Cardiac muscle cell (in vitro differentiated cells and primary cell): ENCODE measurements around the gene HBQ1. TPM values are rescaled to one million over a fixed set of nuclear protein-coding genes. Genes with fewer than 3 reads are reported as not detected.

ENCODE experiments used
- DNase-seq, 2 donors: peaks; one replicate each; pipeline versions ENCODE4 v3.0.0 to v3.0.0-alpha.2; 2010 to 2017; ENCODE audit warnings: low read depth in 1 of 2, low spot score in 1 of 2
- H3K27ac ChIP-seq: fragments of 200-600 bp; sonication (generic); 2 replicates; pipeline ENCODE4 v1.5.1; 2016
- H3K27me3 ChIP-seq: fragments of 200-600 bp; sonication (generic); 2 replicates; pipeline ENCODE4 v1.6.0; 2016; ENCODE audit warnings: control low read depth
- H3K36me3 ChIP-seq: fragments of 200-600 bp; sonication (generic); 2 replicates; pipeline ENCODE4 v1.5.1; 2016; ENCODE audit warnings: control low read depth
- H3K4me1 ChIP-seq: fragments of 200-600 bp; sonication (generic); 2 replicates; pipeline ENCODE4 v1.8.1; 2017; ENCODE audit warnings: low read depth, mild to moderate bottlenecking, mixed run types
- H3K4me3 ChIP-seq: fragments of 200-600 bp; sonication (generic); 2 replicates; pipeline ENCODE4 v1.5.1; 2016; ENCODE audit warnings: mild to moderate bottlenecking
- H3K9me3 ChIP-seq: fragments of 200-600 bp; sonication (generic); 2 replicates; pipeline ENCODE4 v1.5.1; 2017; ENCODE audit warnings: low read depth, mild to moderate bottlenecking, control low read depth
- polyA plus RNA-seq: library from polyadenylated mRNA; unstranded; fragments of >200 nt; fragmentation: Nextera tagmentation; extraction: Ambion mirVana; gene quantifications from 2 replicates; pipeline ENCODE4 v1.2.1, GENCODE V29; 2016
- total RNA-seq: library from RNA; depleted of rRNA; stranded (reverse); fragments of >200 nt; gene quantifications from 2 replicates; pipeline ENCODE4 v1.2.3, GENCODE V29; 2016
- TF ChIP-seq, protein P1 (sequence below): IDR thresholded peaks from 2 replicates; pipeline ENCODE4 v1.5.1; 2012; ENCODE audit warnings: low read depth, mild to moderate bottlenecking, low read length

HBQ1 gene
- total and polyA plus RNA-seq, 2 experiments from 2014 or later, result 0.76 to 2.0 TPM

DNA sequence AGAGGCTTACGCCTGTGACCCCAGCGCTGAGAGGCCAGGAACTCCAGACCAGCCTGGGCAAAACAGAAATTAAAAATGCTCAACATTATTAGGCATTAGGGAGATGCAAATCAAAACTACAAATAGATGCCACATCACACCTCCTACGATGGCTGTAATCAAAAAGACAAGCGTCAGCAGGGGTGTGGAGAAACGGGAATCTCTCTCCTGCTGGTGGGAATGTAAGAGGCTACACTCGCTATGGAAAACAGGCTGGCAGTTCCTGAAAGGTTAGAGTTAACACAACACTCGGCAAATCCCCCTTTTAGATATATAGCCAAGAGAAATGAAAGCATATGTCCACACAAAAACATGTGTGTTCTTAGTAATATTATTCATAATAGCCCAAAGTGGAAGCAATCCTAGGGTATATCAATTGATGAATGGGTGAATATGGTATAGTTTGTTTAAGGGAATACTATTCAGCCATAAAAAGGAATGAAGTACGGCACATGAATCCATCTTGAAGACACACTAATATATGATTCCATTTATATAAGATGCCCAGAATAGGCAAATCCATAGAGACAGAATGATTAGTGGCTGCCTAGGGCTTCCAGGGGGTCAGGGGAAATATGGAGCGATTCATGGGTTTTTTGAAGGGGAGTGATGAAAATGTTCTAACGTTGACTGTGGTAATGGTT lies 39.9 kb upstream of the HBQ1 start:
- no peak overlapping the region for H3K4me3 ChIP-seq

DNA sequence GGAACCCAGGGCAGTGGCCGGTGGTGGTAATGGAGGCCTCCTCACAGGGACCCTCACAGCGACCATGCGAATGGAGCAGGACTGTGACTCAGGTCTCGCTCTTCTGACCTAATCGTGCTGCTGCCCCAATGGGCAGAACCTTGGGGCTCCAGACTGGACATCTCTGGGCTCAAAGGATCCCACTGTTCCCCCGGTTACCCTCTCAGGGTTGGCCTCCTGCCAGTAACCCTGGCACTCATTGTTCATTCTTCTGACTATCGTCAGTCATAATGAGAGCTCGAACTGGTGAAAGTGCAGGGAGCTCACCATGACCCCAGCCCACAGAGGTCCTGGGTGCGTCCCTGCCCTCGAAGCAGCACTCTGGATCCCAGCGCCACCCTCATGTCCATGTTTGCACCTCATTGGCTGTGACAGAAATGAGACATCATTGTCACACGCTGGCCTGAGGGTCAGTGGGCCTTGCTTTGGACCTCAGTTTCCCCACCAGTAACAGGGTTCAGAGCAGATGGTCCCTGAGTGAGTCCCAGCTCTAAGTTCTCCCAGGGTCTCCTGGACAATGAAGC lies 37.8 kb upstream of the HBQ1 start:
- H3K27ac ChIP-seq, result no peak overlapping the region
- H3K36me3 ChIP-seq, result no peaks in the 10 kb centered on the region
- H3K4me3 ChIP-seq, result no peak overlapping the region
- TF ChIP-seq, protein P1, sequence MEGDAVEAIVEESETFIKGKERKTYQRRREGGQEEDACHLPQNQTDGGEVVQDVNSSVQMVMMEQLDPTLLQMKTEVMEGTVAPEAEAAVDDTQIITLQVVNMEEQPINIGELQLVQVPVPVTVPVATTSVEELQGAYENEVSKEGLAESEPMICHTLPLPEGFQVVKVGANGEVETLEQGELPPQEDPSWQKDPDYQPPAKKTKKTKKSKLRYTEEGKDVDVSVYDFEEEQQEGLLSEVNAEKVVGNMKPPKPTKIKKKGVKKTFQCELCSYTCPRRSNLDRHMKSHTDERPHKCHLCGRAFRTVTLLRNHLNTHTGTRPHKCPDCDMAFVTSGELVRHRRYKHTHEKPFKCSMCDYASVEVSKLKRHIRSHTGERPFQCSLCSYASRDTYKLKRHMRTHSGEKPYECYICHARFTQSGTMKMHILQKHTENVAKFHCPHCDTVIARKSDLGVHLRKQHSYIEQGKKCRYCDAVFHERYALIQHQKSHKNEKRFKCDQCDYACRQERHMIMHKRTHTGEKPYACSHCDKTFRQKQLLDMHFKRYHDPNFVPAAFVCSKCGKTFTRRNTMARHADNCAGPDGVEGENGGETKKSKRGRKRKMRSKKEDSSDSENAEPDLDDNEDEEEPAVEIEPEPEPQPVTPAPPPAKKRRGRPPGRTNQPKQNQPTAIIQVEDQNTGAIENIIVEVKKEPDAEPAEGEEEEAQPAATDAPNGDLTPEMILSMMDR, result no peak
- no peaks in the 10 kb centered on the region for H3K9me3 ChIP-seq
- DNase-seq, result no peak
- no peaks in the 10 kb centered on the region for H3K4me1 ChIP-seq
- no peaks in the 10 kb centered on the region for H3K27me3 ChIP-seq

More for the DNA sequence above, 39.9 kb upstream of the HBQ1 start:
- H3K36me3 ChIP-seq, result no peaks in the 10 kb centered on the region
- no peaks in the 10 kb centered on the region for H3K4me1 ChIP-seq
- DNase-seq, result no peak
- H3K27ac ChIP-seq, result no peak overlapping the region
- no peaks in the 10 kb centered on the region for H3K9me3 ChIP-seq
- no peaks in the 10 kb centered on the region for H3K27me3 ChIP-seq
- TF ChIP-seq, protein P1, result no peak

DNA sequence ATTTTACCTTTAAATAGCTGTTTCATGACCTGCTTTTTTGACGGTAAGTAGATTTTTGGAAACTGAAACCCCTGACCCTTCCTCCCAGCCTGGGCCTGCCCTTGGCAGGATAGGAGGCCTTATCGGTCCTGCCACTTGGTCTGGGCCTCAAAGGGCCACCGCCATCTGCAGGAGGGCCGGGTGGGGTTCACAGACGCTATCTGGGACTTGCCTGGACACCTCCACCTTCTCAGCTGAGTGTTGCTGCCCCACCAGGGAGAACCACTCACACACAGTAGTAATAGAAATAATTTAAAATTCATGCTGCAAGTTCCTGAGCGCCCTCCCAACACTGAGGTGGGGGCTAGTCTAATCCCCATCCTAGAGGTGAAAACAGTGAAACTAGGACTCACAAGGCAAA lies 37.2 kb upstream of the HBQ1 start:
- Histone ChIP-seq H3K27me3 (peaks cover 3% of the 10 kb centered on the region), H3K27ac (no peak overlapping the region), H3K4me3 (no peak overlapping the region), H3K4me1 (no peaks in the 10 kb centered on the region), H3K36me3 (no peaks in the 10 kb centered on the region), H3K9me3 (no peaks in the 10 kb centered on the region)
- DNase-seq, result no peak
- TF ChIP-seq, protein P1, result no peak

DNA sequence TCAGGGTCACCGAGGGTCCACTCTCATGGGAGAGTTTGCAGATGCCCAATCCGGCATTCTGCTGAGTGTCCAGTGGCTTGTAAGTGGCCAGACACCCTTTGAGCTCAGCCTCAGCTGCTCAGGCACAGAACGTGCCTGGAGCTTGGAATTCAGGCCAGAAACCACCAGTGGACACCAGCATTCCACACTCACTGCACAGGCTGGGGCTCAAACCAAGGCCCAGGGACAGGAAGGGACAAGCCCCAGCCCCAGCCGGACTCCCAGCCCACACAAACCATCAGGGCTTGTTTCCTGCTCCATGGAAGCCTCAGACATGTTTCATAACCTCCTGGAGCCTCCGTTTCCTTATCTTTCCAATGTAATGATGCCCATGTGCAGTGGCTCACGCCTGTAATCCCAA lies 36.8 kb upstream of the HBQ1 start:
- Histone ChIP-seq H3K36me3 (no peaks in the 10 kb centered on the region), H3K27ac (no peak overlapping the region), H3K9me3 (no peaks in the 10 kb centered on the region), H3K27me3 (peaks cover 3% of the 10 kb centered on the region), H3K4me3 (no peak overlapping the region), H3K4me1 (no peaks in the 10 kb centered on the region)
- peak in 1 of 2 donors; percentile 51 for DNase-seq
- TF ChIP-seq, protein P1, result no peak

DNA sequence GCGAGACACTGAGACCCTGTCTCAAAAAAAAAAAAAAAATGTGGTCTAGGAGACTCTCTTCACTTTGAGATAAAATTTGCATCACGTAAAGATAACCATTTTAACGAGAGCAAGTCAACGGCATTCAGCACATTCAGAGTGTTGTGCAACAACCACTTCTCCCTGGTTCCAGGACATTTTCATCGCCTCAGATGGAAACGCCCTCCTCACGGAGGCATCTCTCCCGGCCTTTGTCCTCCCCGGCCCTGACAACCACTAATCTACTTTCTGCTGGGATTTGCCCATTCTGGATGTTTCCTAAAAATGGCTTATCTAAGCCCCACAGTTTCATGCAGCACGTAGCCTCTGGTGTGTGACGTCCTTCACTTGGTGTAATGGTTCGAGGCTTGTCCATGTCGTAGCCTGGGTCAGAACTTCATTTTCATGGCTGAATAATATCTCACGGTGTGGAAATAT lies 35.4 kb upstream of the HBQ1 start:
- H3K36me3 ChIP-seq, result no peaks in the 10 kb centered on the region
- no peaks in the 10 kb centered on the region for H3K9me3 ChIP-seq
- no peak overlapping the region for H3K4me3 ChIP-seq
- TF ChIP-seq, protein P1, result no peak
- H3K27me3 ChIP-seq, result peaks cover 16% of the 10 kb centered on the region
- H3K27ac ChIP-seq, result no peak overlapping the region
- H3K4me1 ChIP-seq, result no peaks in the 10 kb centered on the region
- DNase-seq, result peak in 1 of 2 donors; percentile 37
